GM18867 (cell line): Measurements from ENCODE around the gene CYP1B1.

ENCODE experiments used
- ATAC-seq: cut with Tn5 transposase; IDR thresholded peaks from one replicate; pipeline ENCODE4 v1.9.1; 2021; ENCODE audit warnings: mild to moderate bottlenecking, moderate library complexity; ENCODE audit not compliant: unreplicated experiment

CYP1B1 gene

GRCh38 chr2:38076710-38077430, 919 bp upstream of the CYP1B1 start:
- ATAC-seq = peak; percentile 47

GRCh38 chr2:38076152-38076709, 280 bp upstream of the CYP1B1 start:
- peak; percentile 47 for ATAC-seq

DNA sequence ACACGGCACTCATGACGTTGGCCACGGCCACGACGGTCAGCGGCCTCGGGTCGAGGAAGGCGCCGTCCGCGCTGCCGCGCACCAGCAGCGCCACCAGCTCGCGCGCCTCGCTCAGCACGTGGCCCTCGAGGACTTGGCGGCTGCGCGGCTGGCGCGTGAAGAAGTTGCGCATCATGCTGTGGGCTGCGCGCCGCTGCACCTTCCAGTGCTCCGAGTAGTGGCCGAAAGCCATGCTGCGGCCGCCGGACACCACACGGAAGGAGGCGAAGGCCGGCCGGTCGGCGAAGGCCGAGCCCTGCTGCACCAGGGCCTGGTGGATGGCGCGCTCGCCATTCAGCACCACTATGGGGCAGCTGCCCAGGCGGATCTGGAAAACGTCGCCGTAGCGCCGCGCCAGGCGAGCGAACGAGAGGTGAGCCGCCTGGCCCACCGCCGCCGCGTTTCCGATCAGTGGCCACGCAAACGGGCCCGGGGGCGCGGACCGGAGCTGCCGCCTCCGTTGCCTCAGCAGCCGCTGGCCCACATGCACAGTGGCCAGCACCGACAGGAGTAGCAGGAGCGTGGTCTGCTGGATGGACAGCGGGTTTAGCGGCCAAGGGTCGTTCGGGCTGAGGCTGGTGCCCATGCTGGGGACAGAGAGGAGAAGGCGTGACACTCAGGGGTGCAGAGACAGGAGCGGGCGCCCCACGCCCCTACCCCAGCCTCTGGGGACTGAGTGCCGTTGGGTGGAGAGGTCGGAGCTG, 1.0 kb downstream of the CYP1B1 start:
- no peak for ATAC-seq

GRCh38 chr2:38074058-38074763, 1.7 kb downstream of the CYP1B1 start:
- no peak for ATAC-seq

DNA sequence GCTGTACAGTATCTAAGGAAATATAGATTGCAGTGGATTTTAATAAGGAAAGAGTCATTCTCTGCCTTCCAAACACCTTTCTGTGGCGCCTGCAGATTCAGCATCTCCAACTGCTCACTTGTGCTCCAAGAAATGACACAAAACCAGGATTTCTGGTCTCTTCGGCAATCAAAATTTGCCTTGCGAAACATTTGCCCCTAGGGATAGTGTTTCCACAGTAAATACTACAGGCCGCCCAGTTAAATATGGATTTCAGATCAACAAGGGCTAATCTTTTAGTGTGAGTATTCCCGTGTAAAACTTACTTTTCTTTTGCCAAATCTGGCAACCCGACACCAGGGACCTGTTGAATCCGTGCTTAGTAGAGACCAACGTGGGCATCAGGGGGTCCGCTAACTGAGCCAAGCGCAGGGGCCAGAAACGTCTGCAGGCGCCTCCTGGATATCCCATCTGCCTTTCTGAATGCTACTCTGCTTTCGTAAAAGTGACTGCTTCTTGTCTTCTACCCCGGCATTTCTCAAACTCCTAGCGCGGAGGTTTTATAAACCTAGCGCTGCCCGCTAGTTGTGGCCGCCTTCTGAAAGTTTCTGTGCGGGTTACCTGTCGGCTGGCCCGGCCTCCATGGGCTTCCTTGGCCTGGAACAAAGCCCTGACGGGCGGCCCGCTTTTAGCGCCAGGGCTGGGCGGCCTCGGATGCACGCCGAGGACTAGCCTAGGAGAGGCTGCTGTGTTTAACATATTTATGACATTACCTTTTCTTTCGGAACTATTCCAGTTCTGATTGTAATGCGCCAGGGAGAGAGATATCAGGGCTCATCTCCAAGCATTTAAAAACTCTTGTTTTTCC, 2.5 kb downstream of the CYP1B1 start:
- no peak for ATAC-seq

- ATAC-seq = no peak
Measured at GRCh38 chr2:38070438-38070837, 5.5 kb downstream of the CYP1B1 start.

GRCh38 chr2:38068234-38068633, 7.7 kb downstream of the CYP1B1 start:
- no peak for ATAC-seq

DNA sequence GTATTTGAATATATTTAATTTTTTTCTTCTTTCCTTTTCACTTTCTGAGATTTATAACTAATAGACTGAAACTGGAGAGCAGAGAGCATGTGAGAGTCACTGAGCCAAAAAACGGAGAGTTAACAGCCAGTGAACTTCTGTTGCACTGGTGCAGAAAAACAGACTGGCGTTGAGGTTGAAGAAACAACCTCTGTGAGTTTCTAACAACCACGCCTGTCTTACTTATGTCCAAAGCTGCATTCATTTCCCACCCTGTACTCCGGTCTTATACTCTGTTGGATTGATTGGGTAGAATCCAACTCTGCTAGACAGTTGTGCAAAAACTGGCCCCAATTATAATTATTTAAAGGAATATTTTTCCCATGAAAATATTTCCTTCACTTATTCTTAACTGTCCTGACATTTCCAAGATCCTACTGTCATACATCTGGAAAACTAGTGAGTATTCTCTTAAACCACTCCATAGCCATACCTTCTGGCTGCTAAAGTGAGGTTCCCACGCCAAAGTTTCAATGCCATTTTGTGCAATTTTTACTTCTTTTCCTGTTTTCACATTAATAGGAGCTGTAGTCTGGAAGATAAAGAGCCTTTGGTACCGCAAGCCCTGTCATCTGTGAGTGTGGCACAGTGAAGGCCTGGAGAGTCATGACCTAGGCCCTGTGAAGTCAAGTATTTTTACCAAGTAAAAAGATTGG, 9.4 kb downstream of the CYP1B1 start:
- no peak for ATAC-seq

DNA sequence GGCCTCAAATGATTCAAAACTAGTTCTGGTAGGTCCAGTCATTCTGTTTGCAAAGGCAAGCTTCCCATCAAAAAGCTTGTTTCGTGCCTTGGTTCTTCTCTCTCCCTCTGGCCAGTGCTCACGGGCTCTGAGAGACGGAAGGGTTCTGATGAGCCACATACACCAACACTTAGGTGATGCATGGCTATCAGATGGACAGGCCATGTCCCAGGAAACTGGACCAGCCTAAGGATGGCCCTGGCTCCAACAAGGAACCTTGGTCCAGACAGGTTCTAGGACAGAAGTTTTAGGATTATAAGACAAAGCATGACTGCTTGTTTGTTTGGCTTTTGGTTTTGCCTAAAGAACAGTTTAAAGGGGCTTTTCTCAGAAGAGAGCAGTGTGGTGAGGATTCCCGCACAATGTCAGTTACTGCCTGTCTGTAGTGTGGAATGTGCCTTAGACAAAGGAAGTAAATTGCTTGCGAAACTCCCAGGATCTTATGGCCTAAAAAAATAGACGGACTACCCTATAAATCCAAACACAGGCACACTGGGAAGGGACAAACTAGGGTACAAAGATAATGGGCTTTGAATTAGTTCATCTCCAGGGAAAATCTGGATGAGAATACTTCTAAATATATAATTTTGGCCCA, 10.3 kb downstream of the CYP1B1 start:
- ATAC-seq = no peak

DNA sequence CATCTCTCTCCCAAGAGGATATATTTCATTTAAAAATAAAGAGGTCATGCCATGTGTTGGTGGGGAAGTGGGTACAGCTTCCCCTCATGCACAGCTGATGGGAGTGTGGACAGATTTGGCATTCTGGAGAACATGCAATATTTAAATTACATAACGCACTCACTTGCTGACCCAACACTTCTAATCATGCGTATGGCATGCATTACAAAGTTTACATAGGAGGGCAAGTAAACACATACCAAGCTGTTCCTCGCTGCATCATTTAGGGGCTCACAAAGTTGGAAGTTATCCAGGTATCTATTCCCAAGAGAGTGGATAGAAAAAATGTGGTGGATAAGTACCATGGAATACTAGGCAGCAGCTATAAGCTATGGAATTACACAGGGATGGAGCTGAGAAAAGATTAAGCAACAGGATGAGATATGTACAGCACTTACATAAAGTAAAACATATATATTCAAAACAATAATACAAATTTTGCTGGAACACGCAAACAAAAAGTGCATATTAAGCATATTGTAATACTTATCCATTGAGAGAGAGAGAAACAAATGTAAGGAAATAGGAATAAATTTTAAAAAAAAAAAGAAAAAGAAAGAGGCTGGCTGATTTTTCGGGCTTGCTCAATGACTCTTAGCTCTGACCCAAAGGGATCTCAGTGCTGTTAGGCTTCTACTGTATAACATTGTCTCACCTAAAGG, 11.0 kb downstream of the CYP1B1 start:
- ATAC-seq = no peak

DNA sequence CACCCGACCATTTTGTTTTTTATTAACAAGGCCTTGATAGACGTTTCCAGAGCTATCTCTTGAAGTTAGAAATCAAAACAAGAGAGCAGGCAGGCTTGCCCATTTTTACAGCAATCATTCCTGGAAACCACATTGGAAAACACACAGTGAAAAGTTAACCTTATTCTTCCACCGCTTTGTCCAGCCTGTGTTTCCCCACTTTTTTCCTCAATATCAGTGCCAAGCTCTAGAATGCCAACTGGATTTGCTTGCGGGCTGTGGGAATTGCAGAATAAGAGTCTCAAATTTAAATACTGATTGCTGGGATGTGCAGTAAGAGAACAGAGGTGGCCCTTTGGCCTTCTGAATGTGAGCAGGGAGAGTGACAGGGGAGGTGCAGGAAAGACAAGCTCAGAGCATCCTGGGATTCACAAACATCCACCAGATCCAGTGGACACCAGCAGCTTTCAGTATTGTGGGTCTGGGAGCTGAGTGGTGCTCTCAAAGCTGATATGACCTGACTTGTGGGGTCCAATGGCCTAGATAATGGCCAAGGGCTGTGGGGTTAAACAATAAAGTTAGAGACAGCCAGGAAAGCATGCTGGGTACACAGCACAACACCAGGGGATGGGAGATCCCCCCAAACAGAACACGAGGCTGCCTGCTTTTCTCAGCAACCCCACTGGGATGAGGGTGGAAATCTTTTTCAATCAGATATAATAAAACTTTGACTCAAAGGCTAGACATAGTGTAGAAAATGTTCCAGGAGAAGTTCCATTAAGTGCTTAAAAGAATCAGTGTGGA, 15.5 kb downstream of the CYP1B1 start:
- ATAC-seq = no peak

DNA sequence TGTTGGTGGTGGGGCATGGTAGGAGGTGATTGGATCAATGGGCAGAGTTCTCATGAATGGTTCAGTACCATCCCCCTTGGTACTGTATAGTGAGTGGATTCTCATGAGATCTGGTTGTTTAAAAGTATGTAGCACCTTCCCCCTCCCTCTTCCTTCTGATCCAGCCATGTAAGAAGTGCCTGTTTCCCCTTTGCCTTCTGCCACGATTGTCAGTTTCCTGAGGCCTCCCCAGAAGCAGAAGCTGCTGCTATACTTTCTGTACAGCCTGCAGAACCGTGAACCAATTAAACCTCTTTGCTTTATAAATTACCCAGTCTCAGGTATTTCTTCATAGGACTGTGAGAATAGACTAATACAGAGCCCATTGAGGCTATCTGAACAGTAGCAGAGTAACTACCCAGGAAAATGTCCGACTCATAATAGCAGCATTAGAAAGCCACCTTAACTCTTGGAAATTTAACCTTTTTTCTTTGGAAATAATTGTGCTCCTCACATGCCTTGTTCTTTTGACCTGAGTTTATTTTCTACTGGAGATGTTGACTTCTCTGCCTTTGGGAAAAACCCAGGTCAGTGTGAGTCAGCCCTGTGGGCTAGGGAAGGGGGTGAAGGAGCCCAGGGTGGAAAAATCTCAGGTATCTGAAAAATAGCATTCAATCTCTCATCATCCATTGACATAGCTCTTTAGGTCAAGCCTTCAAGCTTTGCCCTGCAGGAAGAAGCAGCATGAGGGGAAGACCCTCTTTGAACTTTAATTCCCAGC, 18.1 kb downstream of the CYP1B1 start:
- no peak for ATAC-seq

GRCh38 chr2:38056216-38056615, 19.7 kb downstream of the CYP1B1 start:
- ATAC-seq = no peak

DNA sequence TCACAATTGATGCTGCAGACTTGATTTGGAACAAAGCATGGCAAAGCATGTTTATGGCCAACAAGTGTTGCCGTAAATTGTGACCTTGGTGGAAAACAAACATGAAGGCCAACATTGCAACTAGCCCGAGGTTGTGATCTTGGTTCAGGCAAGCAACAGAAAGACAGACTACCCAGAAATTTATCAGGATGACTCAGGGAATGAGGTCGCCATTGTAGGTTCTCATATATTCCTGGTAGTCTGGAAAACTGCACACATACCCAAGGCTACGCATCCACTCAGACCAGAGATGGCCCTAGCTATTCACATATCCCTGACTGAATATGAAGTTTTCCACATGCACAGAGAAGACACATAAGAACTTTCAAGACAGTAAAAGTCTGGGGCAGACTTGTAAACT, 30.1 kb downstream of the CYP1B1 start:
- no peak for ATAC-seq

- no peak for ATAC-seq
Measured at GRCh38 chr2:38039121-38039910, 36.6 kb downstream of the CYP1B1 start.

- ATAC-seq = no peak
Measured at GRCh38 chr2:38038682-38039081, 37.3 kb downstream of the CYP1B1 start.
